ENCODE data around the gene SLITRK5. TPM values are rescaled to one million over a fixed set of nuclear protein-coding genes. Genes with fewer than 3 reads are reported as not detected.

SLITRK5 gene
- total RNA-seq, 2 experiments from 2014 or later: 10.6 to 20.0 TPM

GRCh38 chr13:87678372-87678752, 7.2 kb downstream of the SLITRK5 start:
- Histone ChIP-seq H3K9me2 (ENCODE audit: insufficient read depth, low read length) (no peaks in the 10 kb centered on the region), H2AFZ (ENCODE audit: low read length) (peak overlapping the region; percentile 79), H3K4me1 (ENCODE audit: insufficient read depth, low read length, poor library complexity, severe bottlenecking) (peaks cover 77% of the 10 kb centered on the region), H3K79me2 (ENCODE audit: insufficient read depth, low read depth, low read length) (peaks cover 94% of the 10 kb centered on the region), H3K4me3 (ENCODE audit: low read depth, low read length, poor library complexity, severe bottlenecking) (peak overlapping the region; percentile 69), H3K27ac (ENCODE audit: low read depth, low read length, poor library complexity, severe bottlenecking) (peak overlapping the region; percentile 88), H3K4me2 (ENCODE audit: low read length) (peak overlapping the region; percentile 80), H3K9me3 (ENCODE audit: low read length) (no peaks in the 10 kb centered on the region), H3K36me3 (ENCODE audit: insufficient read depth, low read length) (peaks cover 54% of the 10 kb centered on the region), H4K20me1 (ENCODE audit: insufficient read depth, low read length) (no peaks in the 10 kb centered on the region)
- peak; percentile 61 for DNase-seq (ENCODE audit: low spot score)
- TF ChIP-seq, protein P1, sequence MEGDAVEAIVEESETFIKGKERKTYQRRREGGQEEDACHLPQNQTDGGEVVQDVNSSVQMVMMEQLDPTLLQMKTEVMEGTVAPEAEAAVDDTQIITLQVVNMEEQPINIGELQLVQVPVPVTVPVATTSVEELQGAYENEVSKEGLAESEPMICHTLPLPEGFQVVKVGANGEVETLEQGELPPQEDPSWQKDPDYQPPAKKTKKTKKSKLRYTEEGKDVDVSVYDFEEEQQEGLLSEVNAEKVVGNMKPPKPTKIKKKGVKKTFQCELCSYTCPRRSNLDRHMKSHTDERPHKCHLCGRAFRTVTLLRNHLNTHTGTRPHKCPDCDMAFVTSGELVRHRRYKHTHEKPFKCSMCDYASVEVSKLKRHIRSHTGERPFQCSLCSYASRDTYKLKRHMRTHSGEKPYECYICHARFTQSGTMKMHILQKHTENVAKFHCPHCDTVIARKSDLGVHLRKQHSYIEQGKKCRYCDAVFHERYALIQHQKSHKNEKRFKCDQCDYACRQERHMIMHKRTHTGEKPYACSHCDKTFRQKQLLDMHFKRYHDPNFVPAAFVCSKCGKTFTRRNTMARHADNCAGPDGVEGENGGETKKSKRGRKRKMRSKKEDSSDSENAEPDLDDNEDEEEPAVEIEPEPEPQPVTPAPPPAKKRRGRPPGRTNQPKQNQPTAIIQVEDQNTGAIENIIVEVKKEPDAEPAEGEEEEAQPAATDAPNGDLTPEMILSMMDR (conservative IDR thresholded peaks at IDR 0.05; ENCODE audit: low read length): no peak
- TF ChIP-seq EZH2phosphoT487 (IDR thresholded peaks at IDR 0.05; ENCODE audit: borderline replicate concordance, low read depth, low read length): no peak
- intact Hi-C loops (cut with micrococcal nuclease; ENCODE audit: unreplicated experiment): no loop called here
- POLR2A ChIA-PET: interaction anchor here (0.6 to 2.2 kb wide), 9 partner anchors 12 to 1152 kb away, joined by 3 to 7 read pairs (median 3); no protein-coding TSS in a partner anchor
- BruUV-seq (replicated peaks): no TSS peak
- CTCF ChIA-PET (ENCODE audit: unreplicated experiment): no interaction called here

DNA sequence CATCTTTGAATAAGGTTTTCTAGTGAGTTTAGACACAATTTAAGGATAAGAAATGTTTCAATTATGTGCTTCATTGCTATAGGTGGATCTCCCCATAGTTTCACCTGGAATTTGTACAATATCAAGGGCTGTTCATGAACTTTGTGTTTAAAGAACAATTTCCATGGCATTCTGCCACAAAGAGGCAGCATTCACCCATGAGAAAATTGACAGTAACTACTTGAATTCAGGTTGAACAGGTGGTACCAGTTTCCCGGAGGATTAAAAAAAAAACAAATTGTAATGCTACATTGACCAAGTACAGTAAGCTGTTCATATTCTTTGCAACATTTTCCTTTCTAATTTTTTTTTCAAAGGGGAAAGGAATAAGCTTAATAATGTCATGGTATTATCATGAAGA, 9.1 kb downstream of the SLITRK5 start:
- Histone ChIP-seq H3K4me3 (ENCODE audit: low read depth, low read length, poor library complexity, severe bottlenecking) (peak overlapping the region; percentile 59), H2AFZ (ENCODE audit: low read length) (no peak overlapping the region; the same call in 1 of the 2 replicates), H3K9me3 (ENCODE audit: low read length) (no peaks in the 10 kb centered on the region), H3K9me2 (ENCODE audit: insufficient read depth, low read length) (no peaks in the 10 kb centered on the region), H3K4me2 (ENCODE audit: low read length) (peak overlapping the region; percentile 70), H3K79me2 (ENCODE audit: insufficient read depth, low read depth, low read length) (peaks cover 95% of the 10 kb centered on the region), H4K20me1 (ENCODE audit: insufficient read depth, low read length) (no peaks in the 10 kb centered on the region), H3K27ac (ENCODE audit: low read depth, low read length, poor library complexity, severe bottlenecking) (peak overlapping the region; percentile 82), H3K36me3 (ENCODE audit: insufficient read depth, low read length) (peaks cover 55% of the 10 kb centered on the region), H3K4me1 (ENCODE audit: insufficient read depth, low read length, poor library complexity, severe bottlenecking) (peaks cover 75% of the 10 kb centered on the region)
- intact Hi-C loops (cut with micrococcal nuclease; ENCODE audit: unreplicated experiment): loop anchor here (5.0 kb wide), 1 partner anchor 1387 kb away; no protein-coding TSS in a partner anchor
- BruUV-seq (replicated peaks): no TSS peak
- ChIA-PET CTCF (ENCODE audit: unreplicated experiment) (interaction anchor here (1.0 kb wide), 1 partner anchor 13 kb away, joined by 3 read pairs; no protein-coding TSS in a partner anchor), POLR2A (interaction anchor here (0.7 to 1.4 kb wide), 8 partner anchors 9 to 1273 kb away, joined by 3 to 4 read pairs (median 3); partner anchors contain the start of gene SLITRK5)
- peak; percentile 81 for DNase-seq (ENCODE audit: low spot score)
- TF ChIP-seq EZH2phosphoT487 (IDR thresholded peaks at IDR 0.05; ENCODE audit: borderline replicate concordance, low read depth, low read length): no peak
- TF ChIP-seq, protein P1 (conservative IDR thresholded peaks at IDR 0.05; ENCODE audit: low read length): peak; percentile 93
